AG20443 (cell line): Measurements from ENCODE around the gene GNE.
"Not testable (repeated sequence)": the region's sequence is repeated elsewhere in the genome, so short reads cannot be mapped to it uniquely, and the experiment has no call there.

Experiments
- DNase-seq: peaks from one replicate; pipeline ENCODE4 v3.0.0; 2012; ENCODE audit warnings: low spot score, mixed read lengths

The GNE gene

GRCh38 chr9:36258208-36258995 lies at the start of gene GNE:
Gene GNE (minus strand): TSS chr9:36258448. CDS start chr9:36249355, 9,093 bp downstream.
- DNase-seq, result peak; percentile 97

- DNase-seq, result no peak
Observed at GRCh38 chr9:36306471-36307306, 48.4 kb upstream of the GNE start.

- not testable (repeated sequence) for DNase-seq
Observed at GRCh38 chr9:36304366-36304765, 46.1 kb upstream of the GNE start.

- no peak for DNase-seq
Observed at GRCh38 chr9:36301227-36301626, 43.0 kb upstream of the GNE start.

GRCh38 chr9:36298566-36298965 lies 40.3 kb upstream of the GNE start:
- DNase-seq, result peak; percentile 77

GRCh38 chr9:36297798-36298197 lies 39.5 kb upstream of the GNE start:
- no peak for DNase-seq

- not testable (repeated sequence) for DNase-seq
Observed at GRCh38 chr9:36294996-36295395, 36.7 kb upstream of the GNE start.

- DNase-seq, result no peak
Observed at GRCh38 chr9:36293918-36294317, 35.7 kb upstream of the GNE start.

GRCh38 chr9:36293171-36293570 lies 34.9 kb upstream of the GNE start:
- DNase-seq, result no peak

GRCh38 chr9:36292641-36293040 lies 34.4 kb upstream of the GNE start:
- DNase-seq, result no peak

- no peak for DNase-seq
Observed at GRCh38 chr9:36290996-36291395, 32.7 kb upstream of the GNE start.

GRCh38 chr9:36289836-36290435 lies 31.7 kb upstream of the GNE start:
- no peak for DNase-seq

- no peak for DNase-seq
Observed at GRCh38 chr9:36288070-36288469, 29.8 kb upstream of the GNE start.

- no peak for DNase-seq
Observed at GRCh38 chr9:36286388-36286787, 28.1 kb upstream of the GNE start.

GRCh38 chr9:36284226-36284625 lies 26.0 kb upstream of the GNE start:
- DNase-seq, result no peak

- no peak for DNase-seq
Observed at GRCh38 chr9:36282275-36282674, 24.0 kb upstream of the GNE start.

GRCh38 chr9:36280989-36281388 lies 22.7 kb upstream of the GNE start:
- DNase-seq, result no peak

GRCh38 chr9:36278243-36278642 lies 20.0 kb upstream of the GNE start:
- DNase-seq, result no peak

GRCh38 chr9:36276781-36277181 lies 18.5 kb upstream of the GNE start:
- DNase-seq, result peak; percentile 83

- no peak for DNase-seq
Observed at GRCh38 chr9:36276254-36276653, 18.0 kb upstream of the GNE start.

GRCh38 chr9:36275060-36275459 lies 16.8 kb upstream of the GNE start:
- no peak for DNase-seq

GRCh38 chr9:36273354-36273753 lies 15.1 kb upstream of the GNE start:
- DNase-seq, result not testable (repeated sequence)

- DNase-seq, result peak; percentile 34
Observed at GRCh38 chr9:36268007-36268427, 9.8 kb upstream of the GNE start.
